WI38 (cell line): Measurements from ENCODE around the gene PRELID3B.

Source experiments
- H3K4me3 ChIP-seq: 2 replicates; pipeline ENCODE4 v1.5.1; 2011; ENCODE audit warnings: low read depth, mild to moderate bottlenecking, control low read depth, low read length
- TF ChIP-seq, protein P1 (sequence below): IDR thresholded peaks from 2 replicates; pipeline ENCODE4 v1.5.1; 2012; ENCODE audit warnings: low read depth, mild to moderate bottlenecking, control low read depth, low read length

Gene PRELID3B

DNA sequence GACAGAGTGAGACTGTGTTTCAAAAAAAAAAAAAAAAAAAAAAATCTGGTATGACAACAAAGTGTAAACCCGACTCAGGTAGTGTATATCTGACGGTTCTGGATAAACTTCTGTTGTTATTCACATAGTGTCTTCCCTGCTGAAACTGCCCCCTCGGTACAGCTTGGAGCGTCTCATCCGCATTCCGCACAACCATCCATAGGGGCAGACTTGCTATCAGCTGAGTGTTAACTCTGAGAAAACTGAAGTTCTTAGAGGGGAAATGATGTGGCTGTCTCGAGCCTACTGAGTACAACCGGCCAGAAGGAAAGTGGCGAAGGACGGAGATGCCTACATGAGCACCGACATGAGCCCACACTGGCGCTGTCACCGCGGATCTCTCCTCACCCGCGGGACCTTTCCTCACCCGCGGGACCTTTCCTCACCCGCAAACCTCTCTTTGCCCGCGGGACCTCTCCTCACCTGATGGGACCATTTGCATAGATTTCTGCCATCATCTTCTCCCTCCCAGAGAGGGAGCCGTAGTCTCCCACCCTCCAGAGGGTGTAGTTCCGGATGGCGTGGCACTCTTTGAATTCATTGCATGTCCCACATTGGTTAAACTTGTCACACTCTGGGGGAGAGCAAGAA, 45.3 kb downstream of the PRELID3B start:
- TF ChIP-seq, protein P1, sequence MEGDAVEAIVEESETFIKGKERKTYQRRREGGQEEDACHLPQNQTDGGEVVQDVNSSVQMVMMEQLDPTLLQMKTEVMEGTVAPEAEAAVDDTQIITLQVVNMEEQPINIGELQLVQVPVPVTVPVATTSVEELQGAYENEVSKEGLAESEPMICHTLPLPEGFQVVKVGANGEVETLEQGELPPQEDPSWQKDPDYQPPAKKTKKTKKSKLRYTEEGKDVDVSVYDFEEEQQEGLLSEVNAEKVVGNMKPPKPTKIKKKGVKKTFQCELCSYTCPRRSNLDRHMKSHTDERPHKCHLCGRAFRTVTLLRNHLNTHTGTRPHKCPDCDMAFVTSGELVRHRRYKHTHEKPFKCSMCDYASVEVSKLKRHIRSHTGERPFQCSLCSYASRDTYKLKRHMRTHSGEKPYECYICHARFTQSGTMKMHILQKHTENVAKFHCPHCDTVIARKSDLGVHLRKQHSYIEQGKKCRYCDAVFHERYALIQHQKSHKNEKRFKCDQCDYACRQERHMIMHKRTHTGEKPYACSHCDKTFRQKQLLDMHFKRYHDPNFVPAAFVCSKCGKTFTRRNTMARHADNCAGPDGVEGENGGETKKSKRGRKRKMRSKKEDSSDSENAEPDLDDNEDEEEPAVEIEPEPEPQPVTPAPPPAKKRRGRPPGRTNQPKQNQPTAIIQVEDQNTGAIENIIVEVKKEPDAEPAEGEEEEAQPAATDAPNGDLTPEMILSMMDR: no peak
- H3K4me3 ChIP-seq: no peak overlapping the region

DNA sequence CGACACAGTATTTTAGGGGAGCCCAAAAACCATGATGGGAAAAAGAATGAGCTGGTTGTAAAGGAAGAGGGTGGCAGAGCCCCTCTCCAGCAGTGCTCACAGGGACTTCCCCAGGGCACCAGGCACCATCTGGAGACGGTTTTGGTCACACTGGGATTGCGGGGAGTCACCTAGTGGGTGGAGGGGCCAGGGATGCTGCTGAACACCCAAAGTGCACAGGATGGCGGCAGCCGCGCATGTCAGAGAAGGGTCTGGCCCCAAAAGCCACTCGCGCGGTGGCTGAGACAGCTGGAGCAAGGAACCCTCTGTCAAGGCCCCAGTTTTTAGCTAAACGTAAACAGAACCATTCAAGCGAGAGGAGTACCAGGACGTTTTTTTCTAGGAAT, 46.4 kb downstream of the PRELID3B start:
- no peak overlapping the region for H3K4me3 ChIP-seq
- TF ChIP-seq, protein P1: no peak

DNA sequence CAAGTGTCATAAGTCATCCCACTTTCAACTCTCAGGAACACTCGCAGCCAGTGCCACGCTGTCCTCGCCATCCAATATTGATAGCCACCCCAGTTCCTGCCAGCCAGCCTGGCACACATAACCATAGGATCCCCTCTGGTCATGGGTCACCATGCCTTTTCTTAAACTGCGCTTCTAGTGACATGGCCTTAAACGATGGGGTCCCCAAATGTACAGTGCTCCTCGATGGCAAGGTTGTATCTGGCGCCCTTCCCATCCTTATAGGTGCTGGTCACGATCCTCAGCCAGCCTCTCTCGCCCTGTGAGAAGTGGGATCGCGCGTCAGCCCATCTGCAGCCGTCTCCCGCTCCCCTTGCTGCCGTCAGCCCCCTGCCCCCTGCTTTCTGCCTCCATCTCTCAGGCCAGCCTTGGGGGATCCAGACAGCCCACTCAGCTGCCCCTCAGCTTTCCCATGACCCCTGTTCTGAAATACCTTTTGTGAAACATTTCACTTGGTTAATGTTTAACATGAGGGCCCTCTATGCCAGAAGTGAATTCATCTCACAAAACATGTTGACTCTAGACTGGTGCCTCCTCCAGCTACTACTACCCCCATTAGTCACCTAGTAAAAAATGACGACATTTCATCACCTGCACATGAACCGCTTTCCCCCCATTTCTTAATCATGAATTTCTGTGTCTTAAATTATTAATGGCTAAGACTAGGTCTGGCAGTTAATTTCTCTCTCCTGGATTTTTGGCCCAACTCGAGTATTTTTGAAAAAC, 46.9 kb downstream of the PRELID3B start:
- TF ChIP-seq, protein P1: no peak
- no peak overlapping the region for H3K4me3 ChIP-seq

DNA sequence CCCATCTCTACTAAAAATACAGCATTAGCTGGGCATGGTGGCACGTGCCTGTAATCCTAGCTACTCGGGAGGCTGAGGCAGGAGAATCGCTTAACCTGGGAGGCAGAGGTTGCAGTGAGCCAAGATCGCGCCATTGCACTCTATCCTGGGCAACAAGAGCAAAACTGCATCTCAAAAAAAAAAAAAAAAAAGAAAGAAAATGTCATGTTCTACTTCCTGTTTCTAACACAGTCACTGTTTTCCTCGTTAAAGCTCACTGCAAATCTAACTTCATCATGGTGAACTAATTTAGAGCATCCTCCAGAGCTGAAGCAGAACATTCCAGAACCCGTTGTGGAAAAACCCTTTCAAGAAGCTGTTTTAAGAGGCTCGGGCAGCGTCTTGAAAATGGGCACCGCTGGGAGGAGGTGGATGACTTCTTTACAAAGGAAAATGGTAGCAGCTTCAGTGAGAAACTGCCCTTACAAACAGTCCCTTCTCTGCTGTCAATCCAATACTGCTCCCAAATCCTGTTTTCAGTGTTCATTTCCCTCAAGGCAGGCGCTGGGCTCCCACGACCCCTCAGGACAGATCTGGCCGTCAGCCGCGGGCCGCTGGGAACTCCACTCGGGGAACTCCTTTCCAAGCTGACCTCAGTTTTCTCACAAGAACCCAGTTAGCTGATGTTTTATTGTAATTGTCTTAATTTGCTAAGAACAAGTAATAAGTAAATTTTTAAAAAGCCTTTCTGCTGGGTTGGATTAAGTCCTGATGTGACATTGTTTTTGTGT, 48.0 kb downstream of the PRELID3B start:
- TF ChIP-seq, protein P1: no peak
- H3K4me3 ChIP-seq: no peak overlapping the region

DNA sequence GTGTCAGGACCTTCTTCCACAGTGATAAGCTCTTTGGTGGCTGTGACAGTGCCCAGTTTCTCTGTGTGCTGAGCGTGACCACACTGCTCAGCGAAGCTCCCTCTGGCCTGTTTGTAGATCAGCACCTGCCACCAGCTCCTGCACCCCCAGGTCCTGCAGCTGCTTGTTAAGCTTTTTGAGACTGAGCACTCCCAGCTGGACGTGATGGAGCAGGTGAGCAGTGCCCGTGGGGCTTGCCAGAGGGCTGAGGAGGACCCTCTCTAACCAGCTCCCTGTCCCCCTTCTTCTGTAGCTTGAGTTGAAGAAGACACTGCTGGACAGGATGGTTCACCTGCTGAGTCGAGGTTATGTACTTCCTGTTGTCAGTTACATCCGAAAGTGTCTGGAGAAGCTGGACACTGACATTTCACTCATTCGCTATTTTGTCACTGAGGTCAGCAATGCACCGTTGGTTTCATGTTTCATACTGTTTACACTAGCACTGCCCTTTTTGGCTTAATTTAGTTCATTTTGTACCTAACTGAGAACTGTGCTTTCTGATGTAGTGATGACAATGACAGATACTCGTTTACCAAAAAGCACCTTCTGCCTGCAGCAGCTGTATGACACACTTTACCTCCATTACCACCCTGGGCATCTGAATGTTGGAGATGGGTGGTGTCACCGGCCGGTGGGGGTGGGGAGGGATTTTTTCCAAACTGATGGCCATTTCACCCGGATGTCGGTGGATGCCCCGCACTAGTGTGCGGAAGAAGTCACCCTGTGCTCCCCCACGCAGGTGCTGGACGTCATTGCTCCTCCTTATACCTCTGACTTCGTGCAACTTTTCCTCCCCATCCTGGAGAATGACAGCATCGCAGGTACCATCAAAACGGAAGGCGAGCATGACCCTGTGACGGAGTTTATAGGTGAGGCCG, 49.0 kb downstream of the PRELID3B start:
- H3K4me3 ChIP-seq: no peak overlapping the region
- TF ChIP-seq, protein P1: no peak

DNA sequence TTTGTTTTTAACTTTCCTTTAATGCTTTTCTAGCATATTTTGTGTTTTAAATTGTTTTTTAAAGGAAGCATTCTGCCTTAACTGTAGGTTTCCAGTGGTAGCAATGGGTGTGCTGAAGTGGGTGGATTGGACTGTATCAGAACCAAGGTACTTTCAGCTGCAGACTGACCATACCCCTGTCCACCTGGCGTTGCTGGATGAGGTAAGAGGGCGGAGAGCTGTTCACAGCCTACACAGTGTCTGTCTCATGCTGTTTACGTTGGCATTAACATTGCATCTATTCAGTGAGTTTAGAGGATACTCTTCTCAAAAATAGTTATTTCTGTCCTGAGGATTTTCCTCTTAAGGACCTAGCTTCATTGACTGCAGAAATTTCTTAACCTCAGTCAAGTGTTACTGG, 49.7 kb downstream of the PRELID3B start:
- no peak overlapping the region for H3K4me3 ChIP-seq
- TF ChIP-seq, protein P1: no peak
